ENCODE data around the gene CNTNAP2. TPM values are rescaled to one million over a fixed set of nuclear protein-coding genes. Genes with fewer than 3 reads are reported as not detected.

CNTNAP2 gene
- total RNA-seq, 1 donor, result under 0.01 TPM

GRCh38 chr7:148155826-148156225, 2039.2 kb downstream of the CNTNAP2 start:
- DNase-seq (ENCODE audit: low read depth), result no peak
- TF ChIP-seq CTCF (IDR thresholded peaks at IDR 0.05; ENCODE audit: insufficient read depth, low read length), result no peak
- H3K4me3 ChIP-seq (ENCODE audit: low read depth, low read length), result no peak overlapping the region

GRCh38 chr7:148156233-148156632, 2039.6 kb downstream of the CNTNAP2 start:
- no peak overlapping the region for H3K4me3 ChIP-seq (ENCODE audit: low read depth, low read length)
- no peak for TF ChIP-seq CTCF (IDR thresholded peaks at IDR 0.05; ENCODE audit: insufficient read depth, low read length)
- DNase-seq (ENCODE audit: low read depth), result no peak

GRCh38 chr7:148159331-148159730, 2042.7 kb downstream of the CNTNAP2 start:
- no peak overlapping the region for H3K4me3 ChIP-seq (ENCODE audit: low read depth, low read length)
- TF ChIP-seq CTCF (IDR thresholded peaks at IDR 0.05; ENCODE audit: insufficient read depth, low read length), result no peak
- no peak for DNase-seq (ENCODE audit: low read depth)

GRCh38 chr7:148161776-148162175, 2045.2 kb downstream of the CNTNAP2 start:
- TF ChIP-seq CTCF (IDR thresholded peaks at IDR 0.05; ENCODE audit: insufficient read depth, low read length), result no peak
- no peak overlapping the region for H3K4me3 ChIP-seq (ENCODE audit: low read depth, low read length)
- DNase-seq (ENCODE audit: low read depth), result no peak

GRCh38 chr7:148162808-148163207, 2046.2 kb downstream of the CNTNAP2 start:
- no peak overlapping the region for H3K4me3 ChIP-seq (ENCODE audit: low read depth, low read length)
- DNase-seq (ENCODE audit: low read depth), result no peak
- no peak for TF ChIP-seq CTCF (IDR thresholded peaks at IDR 0.05; ENCODE audit: insufficient read depth, low read length)

- TF ChIP-seq CTCF (IDR thresholded peaks at IDR 0.05; ENCODE audit: insufficient read depth, low read length), result no peak
- DNase-seq (ENCODE audit: low read depth), result no peak
- no peak overlapping the region for H3K4me3 ChIP-seq (ENCODE audit: low read depth, low read length)
These were observed 2046.6 kb downstream of the CNTNAP2 start for GRCh38 chr7:148163246-148163645.

- no peak for TF ChIP-seq CTCF (IDR thresholded peaks at IDR 0.05; ENCODE audit: insufficient read depth, low read length)
- DNase-seq (ENCODE audit: low read depth), result no peak
These were observed 2056.3 kb downstream of the CNTNAP2 start for GRCh38 chr7:148172920-148173319.

More at GRCh38 chr7:148172920-148173319, 2056.3 kb downstream of the CNTNAP2 start:
- H3K4me3 ChIP-seq (ENCODE audit: low read depth, low read length), result no peak overlapping the region

All from fibroblast of the aortic adventitia (primary cell).